H1 (cell line): ENCODE measurements around the gene IKBIP. TPM values are rescaled to one million over a fixed set of nuclear protein-coding genes. Genes with fewer than 3 reads are reported as not detected.

Experiments used
- CTCF ChIA-PET: fragments of 300-600 bp; sonication (Branson Sonifier 250); formaldehyde crosslinking; loops from one replicate; lab custom pipeline; 2021; ENCODE audit not compliant: partially characterized antibody; lab: Charles Lee
- POLR2A ChIA-PET: fragments of 300-600 bp; sonication (Branson Sonifier 250); formaldehyde crosslinking; loops from one replicate; lab custom pipeline; 2021; ENCODE audit warnings: inconsistent platforms; ENCODE audit not compliant: partially characterized antibody; lab: Charles Lee
- DNase-seq, 2 experiments: peaks; one replicate each; pipeline versions ENCODE4 v3.0.0 to v3.0.0-alpha.2; 2010 to 2022; ENCODE audit warnings: low spot score in 2 of 2, low read depth in 1 of 2, mixed read lengths in 1 of 2
- FAIRE-seq: peaks from 2 replicates; lab custom pipeline; 2011; peaks lifted over from hg19 to GRCh38; lab: Jason Lieb, UNC
- H2AFZ ChIP-seq: 2 replicates; pipeline ENCODE4 v1.8.1; 2012; ENCODE audit warnings: low read length, inconsistent platforms
- H2AK5ac ChIP-seq: 2 replicates; pipeline ENCODE4 v1.6.1; 2013; ENCODE audit warnings: low read depth, low read length
- H2BK120ac ChIP-seq: replicated peaks from 2 replicates; pipeline ENCODE3; 2013; ENCODE audit warnings: low read depth, low read length, inconsistent platforms
- H2BK12ac ChIP-seq: 2 replicates; pipeline ENCODE4 v1.6.1; 2013; ENCODE audit warnings: low read depth, low read length
- H2BK15ac ChIP-seq: 2 replicates; pipeline ENCODE4 v1.6.1; 2013; ENCODE audit warnings: low read length
- H2BK20ac ChIP-seq: 2 replicates; pipeline ENCODE4 v1.6.1; 2013; ENCODE audit warnings: low read length
- H2BK5ac ChIP-seq: 2 replicates; pipeline ENCODE4 v1.6.1; 2013; ENCODE audit warnings: low read depth, low read length
- H3K14ac ChIP-seq: 2 replicates; pipeline ENCODE4 v1.6.1; 2013; ENCODE audit warnings: inconsistent platforms; ENCODE audit not compliant: insufficient read length
- H3K18ac ChIP-seq: 2 replicates; pipeline ENCODE4 v1.6.1; 2013; ENCODE audit warnings: low read length; ENCODE audit errors: extremely low read depth
- H3K23ac ChIP-seq: 2 replicates; pipeline ENCODE4 v1.6.1; 2013; ENCODE audit warnings: inconsistent platforms; ENCODE audit not compliant: insufficient read length
- H3K23me2 ChIP-seq: 2 replicates; pipeline ENCODE4 v1.6.1; 2013; ENCODE audit warnings: low read depth, low read length
- H3K27ac ChIP-seq: 2 replicates; pipeline ENCODE4 v1.6.1; 2011; ENCODE audit warnings: low read depth, low read length, inconsistent platforms
- H3K27me3 ChIP-seq, 4 experiments: replicated peaks in 1 of 4; 1 replicate in 1 of 4; 2 replicates in 3 of 4; pipeline versions ENCODE4 v1.6.1 to v1.8.1; 2011 to 2013; ENCODE audit warnings: low read length in 3 of 4, mild to moderate bottlenecking in 3 of 4, inconsistent platforms in 2 of 4, mixed read lengths in 2 of 4, moderate library complexity in 1 of 4; ENCODE audit not compliant: control insufficient read depth in 3 of 4, insufficient read depth in 3 of 4; ENCODE audit errors: extremely low read depth in 1 of 4
- H3K36me3 ChIP-seq, 4 experiments: 2 replicates each; pipeline versions ENCODE4 v1.6.1 to v1.8.1; 2011 to 2013; ENCODE audit warnings: mild to moderate bottlenecking in 4 of 4, low read length in 3 of 4, moderate library complexity in 2 of 4, control low read depth in 1 of 4, inconsistent platforms in 1 of 4; ENCODE audit not compliant: insufficient read depth in 4 of 4, control insufficient read depth in 2 of 4
- H3K4ac ChIP-seq: replicated peaks from 2 replicates; pipeline ENCODE3; 2013; ENCODE audit warnings: low read length, low read depth, mixed read lengths, inconsistent platforms; ENCODE audit not compliant: insufficient read length
- H3K4me1 ChIP-seq, 4 experiments: replicated peaks in 1 of 4; 1 replicate in 1 of 4; 2 replicates in 3 of 4; pipeline versions ENCODE4 v1.6.1 to v1.8.1; 2011 to 2013; ENCODE audit warnings: low read length in 3 of 4, inconsistent platforms in 2 of 4, mixed read lengths in 1 of 4; ENCODE audit not compliant: insufficient read depth in 4 of 4, control insufficient read depth in 3 of 4
- H3K4me2 ChIP-seq, 2 experiments: 2 replicates each; pipeline versions ENCODE4 v1.6.1 to v1.8.1; 2011 to 2013; ENCODE audit warnings: low read depth in 2 of 2, low read length in 2 of 2, control low read depth in 1 of 2, inconsistent platforms in 1 of 2, mild to moderate bottlenecking in 1 of 2; ENCODE audit not compliant: insufficient read depth in 1 of 2
- H3K4me3 ChIP-seq, 4 experiments: fragments of 200-600, 300-600 bp in 1 of 4; sonication (generic), shearing (Covaris generic), sonication (Bioruptor Twin) in 1 of 4; 2 replicates each; pipeline versions ENCODE4 v1.5.1 to v1.8.1; 2011 to 2016; ENCODE audit warnings: low read length in 4 of 4, low read depth in 3 of 4, control low read depth in 2 of 4, inconsistent platforms in 2 of 4, mild to moderate bottlenecking in 2 of 4, mixed read lengths in 1 of 4, moderate library complexity in 1 of 4; ENCODE audit not compliant: insufficient read depth in 2 of 4; ENCODE audit errors: extremely low read depth in 1 of 4
- H3K56ac ChIP-seq: replicated peaks from 2 replicates; pipeline ENCODE3; 2013; ENCODE audit warnings: low read depth, mild to moderate bottlenecking, mixed read lengths, low read length, inconsistent platforms; ENCODE audit not compliant: insufficient read length
- H3K79me1 ChIP-seq: 2 replicates; pipeline ENCODE4 v1.6.1; 2013; ENCODE audit warnings: low read depth, low read length, control low read depth
- H3K79me2 ChIP-seq, 2 experiments: 2 replicates each; pipeline versions ENCODE4 v1.6.1 to v1.8.1; 2012 to 2013; ENCODE audit warnings: low read length in 2 of 2, mild to moderate bottlenecking in 2 of 2, inconsistent platforms in 1 of 2; ENCODE audit not compliant: insufficient read depth in 2 of 2, control insufficient read depth in 1 of 2
- H3K9ac ChIP-seq, 4 experiments: replicated peaks in 1 of 4; 1 replicate in 1 of 4; 2 replicates in 3 of 4; pipeline versions ENCODE4 v1.6.1 to v1.8.1; 2011 to 2013; ENCODE audit warnings: low read depth in 3 of 4, low read length in 3 of 4, control low read depth in 2 of 4, mild to moderate bottlenecking in 2 of 4, moderate library complexity in 2 of 4, inconsistent platforms in 1 of 4; ENCODE audit errors: extremely low read depth in 1 of 4
- H3K9me3 ChIP-seq, 2 experiments: 2 replicates each; pipeline versions ENCODE4 v1.6.1 to v1.8.1; 2012 to 2013; ENCODE audit warnings: mild to moderate bottlenecking in 2 of 2, moderate library complexity in 2 of 2, control low read depth in 1 of 2, inconsistent platforms in 1 of 2, low read depth in 1 of 2, low read length in 1 of 2, mixed read lengths in 1 of 2; ENCODE audit not compliant: insufficient read depth in 2 of 2
- H4K20me1 ChIP-seq, 2 experiments: replicated peaks in 1 of 2; 2 replicates each; pipeline versions ENCODE3 to v1.8.1; 2011 to 2013; ENCODE audit warnings: inconsistent platforms in 2 of 2, low read length in 2 of 2, mild to moderate bottlenecking in 1 of 2; ENCODE audit not compliant: insufficient read depth in 2 of 2, control insufficient read depth in 1 of 2
- H4K5ac ChIP-seq: 2 replicates; pipeline ENCODE4 v1.6.1; 2013; ENCODE audit warnings: low read length, low read depth, mixed read lengths, inconsistent platforms; ENCODE audit not compliant: insufficient read length
- H4K8ac ChIP-seq: 2 replicates; pipeline ENCODE4 v1.8.0; 2013; ENCODE audit warnings: mild to moderate bottlenecking, moderate library complexity, low read length, inconsistent platforms; ENCODE audit not compliant: insufficient read depth; ENCODE audit errors: extremely low read depth
- H4K91ac ChIP-seq: replicated peaks from 2 replicates; pipeline ENCODE3; 2013; ENCODE audit warnings: low read length, mixed read lengths, inconsistent platforms; ENCODE audit not compliant: insufficient read length
- CEBPB ChIP-seq: IDR thresholded peaks from 2 replicates; pipeline ENCODE4 v1.6.1; 2012; ENCODE audit warnings: low read depth, low read length
- CTCF ChIP-seq, 3 experiments: IDR thresholded peaks; 1 replicate in 2 of 3; 2 replicates in 1 of 3; pipeline versions ENCODE4 v1.5.1 to v1.6.1; 2011; ENCODE audit warnings: low read length in 3 of 3, mild to moderate bottlenecking in 3 of 3, inconsistent platforms in 2 of 3, low read depth in 1 of 3, moderate library complexity in 1 of 3; ENCODE audit not compliant: insufficient read depth in 1 of 3; ENCODE audit errors: control extremely low read depth in 1 of 3
- GABPA ChIP-seq: IDR thresholded peaks from 2 replicates; pipeline ENCODE4 v1.6.1; 2011; ENCODE audit warnings: mild to moderate bottlenecking, low read length, moderate library complexity, borderline replicate concordance; ENCODE audit not compliant: insufficient read depth
- HDAC6 ChIP-seq: IDR thresholded peaks from one replicate; pipeline ENCODE4 v1.7.1; 2012; ENCODE audit warnings: low read depth, mild to moderate bottlenecking, inconsistent platforms, low read length, moderate library complexity
- POLR2A ChIP-seq, 2 experiments: IDR thresholded peaks; 1 replicate in 1 of 2; 2 replicates in 1 of 2; pipeline ENCODE4 v1.6.1; 2011; ENCODE audit warnings: low read depth in 2 of 2, low read length in 2 of 2, mild to moderate bottlenecking in 2 of 2; ENCODE audit errors: control extremely low read depth in 1 of 2
- RAD21 ChIP-seq, 2 experiments: IDR thresholded peaks in 1 of 2; conservative IDR thresholded peaks in 1 of 2; 2 replicates each; pipeline ENCODE4 v1.6.1; 2011; ENCODE audit warnings: low read depth in 2 of 2, low read length in 2 of 2, improper control_type of control experiment in 1 of 2, inconsistent platforms in 1 of 2, mild to moderate bottlenecking in 1 of 2, moderate library complexity in 1 of 2
- SAP30 ChIP-seq: fragments of 300-600 bp; sonication (generic); IDR thresholded peaks from 2 replicates; pipeline ENCODE4 v1.7.1; 2012; ENCODE audit warnings: low read length, moderate library complexity, mild to moderate bottlenecking, inconsistent platforms; ENCODE audit not compliant: insufficient read depth, insufficient replicate concordance
- SUZ12 ChIP-seq: fragments of 200-600 bp; sonication (generic); IDR thresholded peaks from 2 replicates; pipeline ENCODE4 v1.6.1; 2012; ENCODE audit warnings: mild to moderate bottlenecking, inconsistent platforms, low read length, moderate library complexity, mixed read lengths
- TEAD4 ChIP-seq: IDR thresholded peaks from 2 replicates; pipeline ENCODE4 v1.6.1; 2012; ENCODE audit warnings: low read depth, low read length, inconsistent platforms, mixed read lengths
- WGBS, 2 experiments: shearing (Covaris generic) in 1 of 2; methylation state at CpG; one replicate each; pipeline versions ENCODE4 v1.1.6 to v1.1.7; 2013 to 2015; ENCODE audit warnings: low lambda C conversion rate in 2 of 2, mixed read lengths in 2 of 2, inconsistent platforms in 1 of 2, low coverage in 1 of 2, missing lambda C conversion rate in 1 of 2; ENCODE audit not compliant: insufficient replicate concordance in 2 of 2, insufficient coverage in 1 of 2, insufficient read length in 1 of 2; ENCODE audit errors: extremely low coverage in 1 of 2, missing lambda C conversion rate in 1 of 2; 5-methylcytosine and 5-hydroxymethylcytosine counted together
- polyA plus RNA-seq, 7 experiments: library from polyadenylated mRNA; depleted of rRNA in 3 of 7; stranded (reverse) in 5 of 7; unstranded in 2 of 7; fragments of >200 nt in 5 of 7; fragments of 200-250 nt in 2 of 7; gene quantifications; 1 replicate in 5 of 7; 2 replicates in 1 of 7; 4 replicates in 1 of 7; pipeline versions ENCODE4 v1.2.1 to v1.2.3, GENCODE V29; 2011 to 2013; ENCODE audit warnings: missing spikeins in 2 of 7, mixed read lengths in 2 of 7
- total RNA-seq: library from RNA; stranded (reverse); fragmentation: NEBNext Ultra II Directional; extraction: Animal tissue kit (Norgen Biotek cat#: 25700); gene quantifications from 2 replicates; pipeline ENCODE4 v1.2.1, GENCODE V29; 2021

Gene IKBIP
- total and polyA plus RNA-seq, 2 of the 8 experiments (the other 6 are each of a cell fraction or from before 2014, with no cell fraction given) = 2.7 to 12.4 TPM

DNA sequence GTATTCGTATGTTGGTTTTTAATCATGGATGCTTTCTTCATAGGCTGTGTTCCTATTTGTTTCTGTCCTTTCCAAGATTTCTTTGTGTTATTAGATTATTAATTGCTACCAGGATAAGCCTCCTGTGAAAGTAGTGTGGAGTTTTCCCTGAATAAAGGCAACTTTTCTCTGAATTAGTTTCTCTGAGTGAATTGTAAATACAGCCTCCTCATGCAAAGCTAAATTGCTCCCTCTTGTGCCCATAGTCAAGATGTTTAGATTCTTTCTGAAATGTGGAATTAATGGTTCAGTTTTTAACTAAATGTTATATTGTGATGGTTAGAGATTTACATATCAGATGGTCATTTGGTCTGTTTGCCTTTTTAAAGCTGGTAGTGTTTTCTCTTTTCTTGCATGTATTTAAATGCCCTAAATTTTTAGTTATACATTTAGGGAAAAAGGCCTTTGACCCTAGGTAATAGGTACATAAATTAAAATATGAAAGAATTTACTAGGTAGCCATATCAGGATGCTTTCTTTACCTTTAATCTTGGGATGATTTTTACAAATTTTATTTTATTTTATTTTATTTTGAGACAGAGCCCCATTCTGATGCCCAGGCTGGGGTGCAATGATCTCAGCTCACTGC is 9.4 kb upstream of the IKBIP start:
- H4K91ac ChIP-seq = no peak overlapping the region
- H3K9ac ChIP-seq = no peak overlapping the region
- peaks cover 4 to 29% (median 10%) of the 10 kb centered on the region in 4 experiments; a peak in 7 of 8 replicates for H3K36me3 ChIP-seq
- no peak overlapping the region for H2BK5ac ChIP-seq
- no peaks in the 10 kb centered on the region for H3K4me1 ChIP-seq
- H3K79me1 ChIP-seq = no peaks in the 10 kb centered on the region
- no peak overlapping the region for H3K14ac ChIP-seq
- no peaks in the 10 kb centered on the region for H3K79me2 ChIP-seq
- H3K56ac ChIP-seq = no peak overlapping the region
- no peak overlapping the region for H3K4me3 ChIP-seq
- no peak overlapping the region for H2BK20ac ChIP-seq
- no peak overlapping the region for H3K4ac ChIP-seq
- H2BK120ac ChIP-seq = no peak overlapping the region
- H3K23me2 ChIP-seq = no peaks in the 10 kb centered on the region
- H2BK15ac ChIP-seq = no peak overlapping the region
- no peak overlapping the region for H2BK12ac ChIP-seq
- 96% methylated on average over 1 of the region's 1 CpG; no CpG with 5 or more reads in 1 of the 2 experiments for WGBS, 2 experiments
- no peaks in the 10 kb centered on the region for H3K27me3 ChIP-seq
- no peak overlapping the region for H3K23ac ChIP-seq
- H2AK5ac ChIP-seq = no peak overlapping the region
- DNase-seq = no peak
- no peak overlapping the region for H3K27ac ChIP-seq
- no peak overlapping the region for H4K8ac ChIP-seq
- peak; percentile 13 for FAIRE-seq
- H3K4me2 ChIP-seq = no peak overlapping the region
- no peaks in the 10 kb centered on the region for H4K20me1 ChIP-seq
- ChIA-PET CTCF (interaction anchor here (0.7 to 2.0 kb wide), 18 partner anchors 10 to 232 kb away, joined by 3 to 7 read pairs (median 4); partner anchors contain the start of gene IKBIP), POLR2A (interaction anchor here (0.6 to 1.4 kb wide), 5 partner anchors 10 to 121 kb away, joined by 3 read pairs; partner anchors contain the start of gene IKBIP)
- no peak overlapping the region for H3K18ac ChIP-seq
- H3K9me3 ChIP-seq = no peaks in the 10 kb centered on the region
- no peak overlapping the region for H2AFZ ChIP-seq
- TF ChIP-seq POLR2A (IDR thresholded peaks at IDR 0.05; ENCODE audit: control extremely low read depth in 1 of 2, low read depth in 2 of 2, low read length in 2 of 2) = no peak
- TF ChIP-seq SAP30 = no peak
- no peak for TF ChIP-seq CEBPB
- TF ChIP-seq HDAC6 = no peak
- TF ChIP-seq SUZ12 = no peak
- peak in 2 of 3 experiments; percentile 51 to 60; a peak in 2 of 4 replicates for TF ChIP-seq CTCF (IDR thresholded peaks at IDR 0.05; ENCODE audit: control extremely low read depth in 1 of 3, insufficient read depth in 1 of 3, low read depth in 1 of 3, low read length in 3 of 3)
- TF ChIP-seq RAD21 (IDR thresholded peaks at IDR 0.05 in 1 of 2, conservative IDR thresholded peaks at IDR 0.05 in 1 of 2; ENCODE audit: low read depth in 2 of 2, low read length in 2 of 2) = peak; percentile 83 to 85
- no peak for TF ChIP-seq TEAD4
- no peak for TF ChIP-seq GABPA
- no peak overlapping the region for H4K5ac ChIP-seq
